HG02943 (cell line): ENCODE measurements around the gene VSIG8.

ENCODE experiments used
- ATAC-seq: cut with Tn5 transposase; IDR thresholded peaks from one replicate; pipeline ENCODE4 v1.9.1; 2021; ENCODE audit warnings: mild to moderate bottlenecking, low read depth, moderate library complexity; ENCODE audit not compliant: unreplicated experiment

The VSIG8 gene

GRCh38 chr1:159859767-159860322 lies 2.6 kb downstream of the VSIG8 start:
- no peak for ATAC-seq

- no peak for ATAC-seq
These were observed 4.6 kb downstream of the VSIG8 start for GRCh38 chr1:159857889-159858288.

GRCh38 chr1:159856576-159856975 lies 5.9 kb downstream of the VSIG8 start:
- no peak for ATAC-seq

GRCh38 chr1:159855709-159856108 lies 6.7 kb downstream of the VSIG8 start:
- no peak for ATAC-seq

- ATAC-seq, result peak; percentile 62
These were observed 7.7 kb downstream of the VSIG8 start for GRCh38 chr1:159854693-159855192.

- ATAC-seq, result no peak
These were observed 8.3 kb downstream of the VSIG8 start for GRCh38 chr1:159854116-159854692.

- ATAC-seq, result no peak
These were observed 8.9 kb downstream of the VSIG8 start for GRCh38 chr1:159853417-159854115.

GRCh38 chr1:159851407-159851806 lies 11.1 kb downstream of the VSIG8 start:
- ATAC-seq, result no peak

GRCh38 chr1:159849626-159850366 lies 12.7 kb downstream of the VSIG8 start:
- ATAC-seq, result no peak

GRCh38 chr1:159848326-159848725 lies 14.1 kb downstream of the VSIG8 start:
- no peak for ATAC-seq

GRCh38 chr1:159847231-159847630 lies 15.2 kb downstream of the VSIG8 start:
- no peak for ATAC-seq

GRCh38 chr1:159845751-159846629 lies 16.5 kb downstream of the VSIG8 start:
- no peak for ATAC-seq

GRCh38 chr1:159843459-159843858 lies 19.0 kb downstream of the VSIG8 start:
- ATAC-seq, result no peak

- ATAC-seq, result no peak
These were observed 20.7 kb downstream of the VSIG8 start for GRCh38 chr1:159841749-159842148.

GRCh38 chr1:159839116-159839849 lies 23.2 kb downstream of the VSIG8 start:
- ATAC-seq, result peak; percentile 58

- peak; percentile 52 for ATAC-seq
These were observed 23.7 kb downstream of the VSIG8 start for GRCh38 chr1:159838715-159839114.

- ATAC-seq, result no peak
These were observed 26.5 kb downstream of the VSIG8 start for GRCh38 chr1:159835862-159836525.

GRCh38 chr1:159835356-159835755 lies 27.1 kb downstream of the VSIG8 start:
- no peak for ATAC-seq

- no peak for ATAC-seq
These were observed 30.1 kb downstream of the VSIG8 start for GRCh38 chr1:159832309-159832708.
